ENCODE data around the gene RUBCNL.
A peak's percentile ranks its signal among the peaks of the same experiment; 100 is the strongest.

Gene RUBCNL

DNA sequence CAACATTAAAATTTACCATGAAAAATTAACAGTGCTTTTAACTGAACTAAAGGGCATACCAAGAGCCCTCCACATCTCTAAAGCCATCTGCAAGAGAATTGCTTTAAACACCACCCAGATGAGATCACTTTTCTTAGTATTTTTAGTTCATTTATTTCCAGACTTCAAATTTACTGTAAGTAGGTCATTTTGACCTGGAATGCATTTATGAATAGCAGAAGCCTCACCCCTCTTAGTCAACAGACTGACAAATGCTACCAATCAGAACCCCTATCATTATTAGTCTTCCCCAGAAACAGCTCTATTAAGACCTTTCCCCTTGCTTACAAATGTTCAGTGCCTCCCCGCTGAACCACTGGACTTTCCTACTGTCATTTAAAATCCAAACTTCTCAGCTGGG, 27.3 kb downstream of the RUBCNL start:
- Histone ChIP-seq H3K4me3 (ENCODE audit: low read length) (no peak overlapping the region), H3K4me1 (ENCODE audit: low read length) (peaks cover 7% of the 10 kb centered on the region), H3K9me3 (ENCODE audit: insufficient read depth, low read length) (no peaks in the 10 kb centered on the region), H3K36me3 (replicated peaks; ENCODE audit: low read depth, low read length) (peaks cover 77% of the 10 kb centered on the region), H4K20me1 (ENCODE audit: insufficient read depth, low read length) (peaks cover 88% of the 10 kb centered on the region), H3K27me3 (ENCODE audit: low read depth, low read length) (no peaks in the 10 kb centered on the region), H3K4me2 (ENCODE audit: low read length) (no peak overlapping the region), H3K79me2 (ENCODE audit: low read length) (peaks cover 85% of the 10 kb centered on the region), H3K9ac (ENCODE audit: low read length) (no peak overlapping the region), H3K27ac (ENCODE audit: low read length) (no peak overlapping the region), H2AFZ (ENCODE audit: low read depth, low read length) (no peak overlapping the region)
- TF ChIP-seq, protein P1, sequence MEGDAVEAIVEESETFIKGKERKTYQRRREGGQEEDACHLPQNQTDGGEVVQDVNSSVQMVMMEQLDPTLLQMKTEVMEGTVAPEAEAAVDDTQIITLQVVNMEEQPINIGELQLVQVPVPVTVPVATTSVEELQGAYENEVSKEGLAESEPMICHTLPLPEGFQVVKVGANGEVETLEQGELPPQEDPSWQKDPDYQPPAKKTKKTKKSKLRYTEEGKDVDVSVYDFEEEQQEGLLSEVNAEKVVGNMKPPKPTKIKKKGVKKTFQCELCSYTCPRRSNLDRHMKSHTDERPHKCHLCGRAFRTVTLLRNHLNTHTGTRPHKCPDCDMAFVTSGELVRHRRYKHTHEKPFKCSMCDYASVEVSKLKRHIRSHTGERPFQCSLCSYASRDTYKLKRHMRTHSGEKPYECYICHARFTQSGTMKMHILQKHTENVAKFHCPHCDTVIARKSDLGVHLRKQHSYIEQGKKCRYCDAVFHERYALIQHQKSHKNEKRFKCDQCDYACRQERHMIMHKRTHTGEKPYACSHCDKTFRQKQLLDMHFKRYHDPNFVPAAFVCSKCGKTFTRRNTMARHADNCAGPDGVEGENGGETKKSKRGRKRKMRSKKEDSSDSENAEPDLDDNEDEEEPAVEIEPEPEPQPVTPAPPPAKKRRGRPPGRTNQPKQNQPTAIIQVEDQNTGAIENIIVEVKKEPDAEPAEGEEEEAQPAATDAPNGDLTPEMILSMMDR (IDR thresholded peaks at IDR 0.05; ENCODE audit: low read depth, low read length) = no peak
- no peak for TF ChIP-seq EZH2phosphoT487 (IDR thresholded peaks at IDR 0.05; ENCODE audit: low read depth)

DNA sequence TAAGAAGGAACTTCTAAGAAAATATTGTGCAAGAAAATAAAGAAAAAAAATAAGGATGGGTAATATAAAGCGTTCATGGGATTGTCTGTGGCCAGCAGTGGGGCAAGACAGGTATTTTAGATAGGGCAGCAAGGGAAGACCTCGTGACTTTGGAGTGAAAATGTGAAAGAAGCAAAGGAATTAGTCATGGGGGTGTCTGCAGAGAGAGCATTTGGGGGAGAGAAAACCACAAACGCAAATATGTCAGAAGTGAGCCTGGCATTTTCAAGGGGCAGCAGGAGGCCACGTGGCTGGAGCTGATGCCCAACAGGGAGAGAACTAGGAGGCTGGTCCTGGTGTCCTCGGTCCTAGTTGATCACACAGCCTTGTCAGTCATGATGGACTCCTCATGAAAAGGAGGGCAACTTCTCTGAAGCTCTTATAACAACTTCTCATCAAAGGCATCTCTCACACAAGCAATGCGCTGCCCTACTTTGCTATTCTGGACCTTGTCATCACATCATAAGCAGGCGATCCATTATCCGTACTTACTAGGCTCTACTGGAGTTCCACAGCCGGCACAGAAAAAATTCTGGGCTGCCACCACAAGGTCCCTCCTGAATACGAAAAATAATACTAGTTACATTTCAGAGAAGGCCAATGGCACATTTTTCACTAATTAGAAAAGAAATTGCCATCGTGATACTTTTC, 31.0 kb downstream of the RUBCNL start:
- H3K4me2 ChIP-seq (ENCODE audit: low read length) = no peak overlapping the region
- H3K4me3 ChIP-seq (ENCODE audit: low read length) = no peak overlapping the region

DNA sequence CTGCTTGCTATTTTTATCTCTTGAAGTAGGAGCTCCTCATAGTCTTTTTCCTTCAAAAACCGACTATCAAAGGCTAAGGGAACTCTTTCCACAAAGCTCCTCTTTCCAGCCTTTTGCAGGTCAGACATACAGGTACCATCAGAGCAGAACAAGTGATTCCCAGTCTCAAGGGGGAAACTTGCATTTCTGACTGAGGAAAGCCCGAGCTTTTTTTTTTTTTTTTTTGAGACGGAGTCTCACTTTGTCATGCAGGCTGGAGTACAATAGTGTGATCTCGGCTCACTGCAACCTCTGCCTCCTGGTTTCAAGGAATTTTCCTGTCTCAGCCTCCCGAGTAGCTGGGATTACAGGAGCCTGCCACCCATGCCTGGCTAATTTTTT, 32.0 kb downstream of the RUBCNL start:
- no peak overlapping the region for H2AFZ ChIP-seq (ENCODE audit: low read depth, low read length)
- peaks cover 88% of the 10 kb centered on the region for H3K36me3 ChIP-seq (replicated peaks; ENCODE audit: low read depth, low read length)
- peaks cover 10% of the 10 kb centered on the region for H3K4me1 ChIP-seq (ENCODE audit: low read length)
- H3K4me3 ChIP-seq (ENCODE audit: low read length) = no peak overlapping the region
- no peaks in the 10 kb centered on the region for H3K9me3 ChIP-seq (ENCODE audit: insufficient read depth, low read length)
- no peaks in the 10 kb centered on the region for H3K27me3 ChIP-seq (ENCODE audit: low read depth, low read length)
- H3K27ac ChIP-seq (ENCODE audit: low read length) = peak overlapping the region; percentile 23
- peaks cover 85% of the 10 kb centered on the region for H3K79me2 ChIP-seq (ENCODE audit: low read length)
- H3K9ac ChIP-seq (ENCODE audit: low read length) = no peak overlapping the region
- peaks cover 93% of the 10 kb centered on the region for H4K20me1 ChIP-seq (ENCODE audit: insufficient read depth, low read length)
- no peak overlapping the region for H3K4me2 ChIP-seq (ENCODE audit: low read length)
- TF ChIP-seq EZH2phosphoT487 (IDR thresholded peaks at IDR 0.05; ENCODE audit: low read depth) = no peak
- TF ChIP-seq, protein P1 (IDR thresholded peaks at IDR 0.05; ENCODE audit: low read depth, low read length) = no peak

More for the DNA sequence above, 31.0 kb downstream of the RUBCNL start:
- Histone ChIP-seq H2AFZ (ENCODE audit: low read depth, low read length) (no peak overlapping the region), H3K9ac (ENCODE audit: low read length) (no peak overlapping the region), H3K27me3 (ENCODE audit: low read depth, low read length) (no peaks in the 10 kb centered on the region), H3K79me2 (ENCODE audit: low read length) (peaks cover 83% of the 10 kb centered on the region), H3K27ac (ENCODE audit: low read length) (no peak overlapping the region), H3K4me1 (ENCODE audit: low read length) (peaks cover 10% of the 10 kb centered on the region), H4K20me1 (ENCODE audit: insufficient read depth, low read length) (peaks cover 91% of the 10 kb centered on the region), H3K9me3 (ENCODE audit: insufficient read depth, low read length) (no peaks in the 10 kb centered on the region), H3K36me3 (replicated peaks; ENCODE audit: low read depth, low read length) (peaks cover 86% of the 10 kb centered on the region)
- TF ChIP-seq EZH2phosphoT487 (IDR thresholded peaks at IDR 0.05; ENCODE audit: low read depth) = no peak
- TF ChIP-seq, protein P1 (IDR thresholded peaks at IDR 0.05; ENCODE audit: low read depth, low read length) = no peak

DNA sequence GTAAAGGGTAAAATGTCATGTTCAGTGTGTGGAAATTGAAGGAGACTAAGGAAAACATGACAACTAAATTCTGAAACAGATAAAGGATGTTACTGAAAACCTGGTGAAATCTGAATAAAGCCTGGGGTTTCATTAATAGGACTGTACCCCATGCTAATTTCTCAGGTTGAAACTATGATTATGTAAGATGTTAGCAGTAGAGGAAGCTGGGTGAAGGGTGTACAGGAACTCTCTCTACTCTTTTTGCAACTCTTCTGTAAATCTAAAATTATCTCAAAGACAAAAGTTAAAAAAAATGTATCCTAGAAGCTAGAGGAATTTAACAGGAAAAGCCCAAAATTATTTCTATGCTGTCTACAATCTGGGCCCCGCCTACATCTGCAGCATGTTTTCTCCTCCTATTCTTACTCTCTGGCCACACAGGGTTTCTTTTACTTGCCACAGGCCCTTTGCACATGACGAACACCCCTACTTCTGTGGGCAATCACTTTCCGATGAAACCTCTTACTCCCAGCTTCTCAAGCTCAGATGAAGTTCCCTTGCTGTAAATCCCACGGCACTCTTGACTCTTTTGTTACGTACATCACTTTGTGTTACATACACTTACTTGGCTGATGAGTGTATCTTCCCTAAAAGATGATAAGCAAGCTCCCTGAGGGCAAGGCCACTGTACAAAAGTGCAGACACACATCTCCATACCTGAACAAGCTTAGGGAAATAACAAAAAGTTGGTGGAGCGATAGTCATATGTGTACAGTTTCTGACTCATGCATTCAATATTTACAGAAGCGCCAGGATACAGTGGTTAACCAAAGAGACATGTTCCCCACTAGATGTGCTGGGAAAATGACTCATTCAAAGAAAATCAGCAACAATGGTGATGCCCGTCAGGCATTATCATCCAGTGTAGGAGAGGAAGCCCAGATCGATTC, 32.6 kb downstream of the RUBCNL start:
- no peak for TF ChIP-seq EZH2phosphoT487 (IDR thresholded peaks at IDR 0.05; ENCODE audit: low read depth)
- TF ChIP-seq, protein P1 (IDR thresholded peaks at IDR 0.05; ENCODE audit: low read depth, low read length) = no peak
- Histone ChIP-seq H4K20me1 (ENCODE audit: insufficient read depth, low read length) (peaks cover 91% of the 10 kb centered on the region), H3K9me3 (ENCODE audit: insufficient read depth, low read length) (no peaks in the 10 kb centered on the region), H3K79me2 (ENCODE audit: low read length) (peaks cover 82% of the 10 kb centered on the region), H2AFZ (ENCODE audit: low read depth, low read length) (no peak overlapping the region), H3K4me3 (ENCODE audit: low read length) (no peak overlapping the region), H3K4me2 (ENCODE audit: low read length) (no peak overlapping the region), H3K9ac (ENCODE audit: low read length) (no peak overlapping the region), H3K27ac (ENCODE audit: low read length) (peak overlapping the region; percentile 23), H3K4me1 (ENCODE audit: low read length) (peaks cover 10% of the 10 kb centered on the region), H3K27me3 (ENCODE audit: low read depth, low read length) (no peaks in the 10 kb centered on the region), H3K36me3 (replicated peaks; ENCODE audit: low read depth, low read length) (peaks cover 88% of the 10 kb centered on the region)
